Measurements from ENCODE around the gene PCDHB1.
"Not testable (repeated sequence)": the region's sequence is repeated elsewhere in the genome, so short reads cannot be mapped to it uniquely, and the experiment has no call there.

Gene PCDHB1

DNA sequence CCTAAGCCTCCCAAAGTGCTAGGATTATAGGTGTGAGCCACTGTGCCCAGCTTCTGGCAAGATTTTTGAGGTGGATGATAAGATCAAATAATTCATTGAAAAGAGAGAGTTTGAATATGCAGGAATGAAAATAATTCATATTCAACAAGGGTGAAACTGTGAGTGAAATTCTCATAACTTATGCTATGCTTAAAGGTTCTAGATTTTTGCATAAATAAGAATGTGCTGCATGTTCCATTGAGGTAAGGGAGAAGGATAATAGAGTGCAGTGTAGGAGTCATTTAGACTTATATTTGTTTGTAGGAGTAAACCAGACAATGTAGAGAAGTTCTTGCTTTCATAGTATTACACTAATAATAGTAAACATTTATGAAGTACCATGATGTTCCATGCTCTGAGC lies 31.1 kb downstream of the PCDHB1 start:
- DNase-seq, result no peak

- peak; percentile 44 for DNase-seq
These were observed 33.4 kb downstream of the PCDHB1 start for GRCh38 chr5:141084487-141084989.

DNA sequence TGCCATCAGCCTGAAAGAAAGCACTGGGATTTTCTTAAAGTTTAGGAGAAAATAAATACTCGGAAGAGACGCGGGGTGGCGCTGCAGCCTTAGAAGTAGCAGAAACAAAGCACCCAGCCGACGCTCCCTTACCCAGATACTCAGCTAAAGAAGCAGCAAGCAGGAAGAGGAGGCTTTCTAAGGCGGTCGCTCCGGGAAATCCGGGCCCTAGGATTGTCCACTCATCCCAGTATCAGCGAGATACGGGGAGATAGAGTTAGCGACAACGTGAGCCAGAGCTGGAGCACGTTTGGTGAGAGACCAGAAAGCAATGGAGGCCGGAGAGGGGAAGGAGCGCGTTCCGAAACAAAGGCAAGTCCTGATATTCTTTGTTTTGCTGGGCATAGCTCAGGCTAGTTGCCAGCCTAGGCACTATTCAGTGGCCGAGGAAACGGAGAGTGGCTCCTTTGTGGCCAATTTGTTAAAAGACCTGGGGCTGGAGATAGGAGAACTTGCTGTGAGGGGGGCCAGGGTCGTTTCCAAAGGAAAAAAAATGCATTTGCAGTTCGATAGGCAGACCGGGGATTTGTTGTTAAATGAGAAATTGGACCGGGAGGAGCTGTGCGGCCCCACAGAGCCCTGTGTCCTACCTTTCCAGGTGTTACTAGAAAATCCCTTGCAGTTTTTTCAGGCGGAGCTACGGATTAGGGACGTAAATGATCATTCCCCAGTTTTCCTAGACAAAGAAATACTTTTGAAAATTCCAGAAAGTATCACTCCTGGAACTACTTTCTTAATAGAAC lies 43.5 kb downstream of the PCDHB1 start, which contains the start of gene PCDHB2:
Gene PCDHB2 (plus strand): TSS at position 135 of the 782 bp plus-strand sequence. CDS start 176 bp downstream, at position 311.
- no peak for DNase-seq

- no peak for DNase-seq
These were observed 44.1 kb downstream of the PCDHB1 start for GRCh38 chr5:141095263-141095641.

GRCh38 chr5:141096181-141096580 lies 45.0 kb downstream of the PCDHB1 start:
- not testable (repeated sequence) for DNase-seq

DNA sequence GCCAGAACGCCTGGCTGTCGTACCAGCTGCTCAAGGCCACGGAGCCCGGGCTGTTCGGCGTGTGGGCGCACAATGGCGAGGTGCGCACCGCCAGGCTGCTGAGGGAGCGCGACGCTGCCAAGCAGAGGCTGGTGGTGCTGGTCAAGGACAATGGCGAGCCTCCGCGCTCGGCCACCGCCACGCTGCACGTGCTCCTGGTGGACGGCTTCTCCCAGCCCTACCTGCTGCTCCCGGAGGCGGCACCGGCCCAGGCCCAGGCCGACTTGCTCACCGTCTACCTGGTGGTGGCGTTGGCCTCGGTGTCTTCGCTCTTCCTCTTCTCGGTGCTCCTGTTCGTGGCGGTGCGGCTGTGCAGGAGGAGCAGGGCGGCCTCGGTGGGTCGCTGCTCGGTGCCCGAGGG lies 45.4 kb downstream of the PCDHB1 start:
- not testable (repeated sequence) for DNase-seq

DNA sequence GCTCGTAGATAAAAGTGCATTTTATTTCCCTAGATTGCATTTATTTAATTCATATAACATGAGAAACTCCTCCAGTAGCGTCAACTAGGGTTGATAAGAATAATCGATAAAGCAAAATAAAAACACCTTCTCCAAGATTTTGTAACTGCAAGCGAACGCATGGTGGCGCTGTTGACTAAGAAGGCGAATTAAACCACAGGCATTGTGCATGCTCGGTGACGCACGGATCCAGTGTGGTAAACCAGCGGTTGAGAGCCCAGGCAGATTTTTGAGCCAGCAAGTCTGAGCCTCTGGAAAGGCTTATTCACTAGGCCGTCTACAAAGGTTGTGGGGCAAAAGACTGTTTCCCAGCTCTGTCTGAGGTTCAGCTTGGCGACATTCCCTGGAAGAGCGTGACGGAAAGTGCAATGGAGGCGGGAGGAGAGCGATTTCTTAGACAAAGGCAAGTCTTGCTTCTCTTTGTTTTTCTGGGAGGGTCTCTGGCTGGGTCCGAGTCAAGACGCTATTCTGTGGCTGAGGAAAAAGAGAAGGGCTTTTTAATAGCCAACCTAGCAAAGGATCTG lies 49.1 kb downstream of the PCDHB1 start, which contains the start of gene PCDHB3:
Gene PCDHB3 (plus strand): TSS at position 231 of the 563 bp plus-strand sequence. CDS start 177 bp downstream, at position 408.
- peak; percentile 61 for DNase-seq

GRCh38 chr5:141101059-141101458 lies 49.9 kb downstream of the PCDHB1 start:
- no peak for DNase-seq

DNA sequence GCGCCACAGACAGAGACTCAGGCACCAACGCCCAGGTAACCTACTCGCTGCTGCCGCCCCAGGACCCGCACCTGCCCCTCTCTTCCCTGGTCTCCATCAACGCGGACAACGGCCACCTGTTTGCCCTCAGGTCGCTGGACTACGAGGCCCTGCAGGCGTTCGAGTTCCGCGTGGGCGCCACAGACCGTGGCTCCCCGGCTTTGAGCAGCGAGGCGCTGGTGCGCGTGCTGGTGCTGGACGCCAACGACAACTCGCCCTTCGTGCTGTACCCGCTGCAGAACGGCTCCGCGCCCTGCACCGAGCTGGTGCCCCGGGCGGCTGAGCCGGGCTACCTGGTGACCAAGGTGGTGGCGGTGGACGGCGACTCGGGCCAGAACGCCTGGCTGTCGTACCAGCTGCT lies 50.9 kb downstream of the PCDHB1 start:
- DNase-seq, result not testable (repeated sequence)

GRCh38 chr5:141102471-141102870 lies 51.3 kb downstream of the PCDHB1 start:
- DNase-seq, result not testable (repeated sequence)

GRCh38 chr5:141105350-141105749 lies 54.2 kb downstream of the PCDHB1 start:
- DNase-seq, result no peak

All from stimulated activated CD4-positive, alpha-beta T cell treated with anti-CD3 and anti-CD28 coated beads, Interleukin-15, amount 100 ng/mL, for 24 hours (primary cell).